HG02610 (cell line): Measurements from ENCODE around the gene CLIP2.
"Not testable (repeated sequence)": the region's sequence is repeated elsewhere in the genome, so short reads cannot be mapped to it uniquely, and the experiment has no call there.

Experiments used
- ATAC-seq: cut with Tn5 transposase; IDR thresholded peaks from one replicate; pipeline ENCODE4 v1.9.1; 2021; ENCODE audit warnings: mild to moderate bottlenecking, moderate library complexity; ENCODE audit not compliant: unreplicated experiment

The CLIP2 gene

GRCh38 chr7:74401137-74401859 is 112.1 kb downstream of the CLIP2 start:
- no peak for ATAC-seq

GRCh38 chr7:74402668-74403067 is 113.5 kb downstream of the CLIP2 start:
- not testable (repeated sequence) for ATAC-seq

- no peak for ATAC-seq
These were observed 114.5 kb downstream of the CLIP2 start for GRCh38 chr7:74403521-74404387.

GRCh38 chr7:74404388-74404700 is 115.1 kb downstream of the CLIP2 start:
- no peak for ATAC-seq

- no peak for ATAC-seq
These were observed 115.5 kb downstream of the CLIP2 start for GRCh38 chr7:74404741-74405140.

GRCh38 chr7:74405191-74405898 is 116.1 kb downstream of the CLIP2 start:
- ATAC-seq = no peak

- ATAC-seq = no peak
These were observed 116.8 kb downstream of the CLIP2 start for GRCh38 chr7:74405899-74406512.

GRCh38 chr7:74407958-74408357 is 118.8 kb downstream of the CLIP2 start:
- no peak for ATAC-seq

GRCh38 chr7:74409571-74409970 is 120.4 kb downstream of the CLIP2 start:
- no peak for ATAC-seq

GRCh38 chr7:74410772-74411171 is 121.6 kb downstream of the CLIP2 start:
- no peak for ATAC-seq

- not testable (repeated sequence) for ATAC-seq
These were observed 122.4 kb downstream of the CLIP2 start for GRCh38 chr7:74411571-74411970.

- ATAC-seq = no peak
These were observed 122.8 kb downstream of the CLIP2 start for GRCh38 chr7:74412056-74412455.

GRCh38 chr7:74412603-74413002 is 123.4 kb downstream of the CLIP2 start:
- ATAC-seq = no peak

- not testable (repeated sequence) for ATAC-seq
These were observed 125.6 kb downstream of the CLIP2 start for GRCh38 chr7:74414595-74415333.

GRCh38 chr7:74417419-74417971 is 128.3 kb downstream of the CLIP2 start:
- ATAC-seq = peak; percentile 40

- no peak for ATAC-seq
These were observed 128.9 kb downstream of the CLIP2 start for GRCh38 chr7:74418076-74418475.

- no peak for ATAC-seq
These were observed 129.3 kb downstream of the CLIP2 start for GRCh38 chr7:74418538-74418937.

GRCh38 chr7:74419232-74419631 is 130.0 kb downstream of the CLIP2 start:
- not testable (repeated sequence) for ATAC-seq

GRCh38 chr7:74420006-74420405 is 130.8 kb downstream of the CLIP2 start:
- ATAC-seq = no peak

GRCh38 chr7:74424291-74424880 is 135.2 kb downstream of the CLIP2 start:
- ATAC-seq = no peak
